HepG2 (cell line): ENCODE measurements around the gene ACBD3. TPM values are rescaled to one million over a fixed set of nuclear protein-coding genes. Genes with fewer than 3 reads are reported as not detected.

Experiments
- ATAC-seq: fragments of 200-7000 bp; cut with Tn5 transposase; 3 replicates; pipeline ENCODE4 v1.9.1; 2020; ENCODE audit warnings: mild to moderate bottlenecking, moderate library complexity
- BruUV-seq: library from RNA; stranded (reverse); fragments of 400-500 nt; replicated peaks from 2 replicates; lab custom pipeline; 2021; lab: Mats Ljungman, UMichigan
- CTCF ChIA-PET: fragments of 300-600 bp; formaldehyde crosslinking; extraction: SDS; loops from one replicate; lab custom pipeline; 2021; ENCODE audit warnings: low total read pairs, inconsistent platforms, low intra/inter-chr PET ratio; lab: Yijun Ruan, JAX
- POLR2A ChIA-PET: fragments of 350-600 bp; sonication (Branson Sonifier 250); formaldehyde crosslinking; loops from one replicate; lab custom pipeline; 2020; ENCODE audit warnings: antibody characterized with exemption, inconsistent platforms; lab: Yijun Ruan, JAX
- DNase-seq: peaks from one replicate; pipeline ENCODE4 v3.0.0-alpha.2; 2015; ENCODE audit warnings: low spot score
- FAIRE-seq: peaks from 3 replicates; lab custom pipeline; 2011; peaks lifted over from hg19 to GRCh38; lab: Jason Lieb, UNC
- H2AFZ ChIP-seq: one replicate; pipeline ENCODE4 v1.6.1; 2011; ENCODE audit warnings: low read length, inconsistent platforms
- H3K27ac ChIP-seq: fragments of 300-600 bp; 3 replicates; pipeline ENCODE4 v1.8.0; 2011; ENCODE audit warnings: mixed run types, mild to moderate bottlenecking, mixed read lengths, low read length, inconsistent platforms; ENCODE audit not compliant: insufficient read depth; ENCODE audit errors: extremely low read length
- H3K27me3 ChIP-seq, 2 experiments: fragments of 200-600 bp in 1 of 2; 2 replicates in 1 of 2; 3 replicates in 1 of 2; pipeline versions ENCODE4 v1.6.0 to v1.8.0; 2011; ENCODE audit warnings: low read length in 2 of 2, mild to moderate bottlenecking in 2 of 2, moderate library complexity in 2 of 2, inconsistent platforms in 1 of 2; ENCODE audit not compliant: insufficient read depth in 2 of 2, control insufficient read depth in 1 of 2
- H3K36me3 ChIP-seq, 2 experiments: fragments of 200-600 bp in 1 of 2; replicated peaks in 1 of 2; 2 replicates in 1 of 2; 3 replicates in 1 of 2; pipeline versions ENCODE4 v1.5.1 to v1.8.0; 2011; ENCODE audit warnings: low read length in 2 of 2, inconsistent platforms in 1 of 2; ENCODE audit not compliant: insufficient read depth in 2 of 2, control insufficient read depth in 1 of 2
- H3K4me1 ChIP-seq: 2 replicates; pipeline ENCODE4 v1.5.1; 2012; ENCODE audit warnings: low read length, inconsistent platforms; ENCODE audit not compliant: insufficient read depth
- H3K4me2 ChIP-seq: 2 replicates; pipeline ENCODE4 v1.6.0; 2011; ENCODE audit warnings: low read depth, low read length, inconsistent platforms
- H3K4me3 ChIP-seq, 3 experiments: fragments of 200-600 bp in 1 of 3; sonication (generic), shearing (Covaris generic) in 1 of 3; replicated peaks in 1 of 3; 2 replicates each; pipeline ENCODE4 v1.5.1; 2011 to 2016; ENCODE audit warnings: low read length in 3 of 3, inconsistent platforms in 2 of 3, low read depth in 2 of 3, mild to moderate bottlenecking in 2 of 3, control low read depth in 1 of 3, mixed read lengths in 1 of 3; ENCODE audit not compliant: insufficient read depth in 1 of 3
- H3K79me2 ChIP-seq: one replicate; pipeline ENCODE4 v1.6.1; 2011; ENCODE audit warnings: low read length, inconsistent platforms; ENCODE audit not compliant: insufficient read depth
- H3K9ac ChIP-seq: 2 replicates; pipeline ENCODE4 v1.6.0; 2011; ENCODE audit warnings: mild to moderate bottlenecking, low read depth, low read length, inconsistent platforms; ENCODE audit not compliant: insufficient read depth
- H3K9me3 ChIP-seq: 2 replicates; pipeline ENCODE4 v1.5.1; 2012; ENCODE audit warnings: mild to moderate bottlenecking, low read length
- H4K20me1 ChIP-seq: 2 replicates; pipeline ENCODE4 v1.6.0; 2011; ENCODE audit warnings: inconsistent platforms, mild to moderate bottlenecking, low read length, moderate library complexity; ENCODE audit not compliant: insufficient read depth
- ARNT ChIP-seq: fragments of 450-650 bp; IDR thresholded peaks from 2 replicates; pipeline ENCODE4 v1.6.1; 2017
- DMAP1 ChIP-seq: IDR thresholded peaks from 2 replicates; pipeline ENCODE4 v1.6.1; 2016
- MBNL3 ChIP-seq: fragments of 250-450 bp; sonication (Bioruptor Pico); conservative IDR thresholded peaks from 2 replicates; pipeline ENCODE4 v1.8.0; 2022; ENCODE audit warnings: mild to moderate bottlenecking, inconsistent platforms
- SATB2 ChIP-seq: sonication (generic); formaldehyde crosslinking; IDR thresholded peaks from 2 replicates; pipeline ENCODE4 v1.5.0; 2020; ENCODE audit warnings: missing genetic modification reagents
- SMAD1 ChIP-seq: sonication (generic); formaldehyde crosslinking; IDR thresholded peaks from 2 replicates; pipeline ENCODE4 v1.4.0; 2020; ENCODE audit warnings: missing genetic modification reagents, low read depth, mild to moderate bottlenecking, borderline replicate concordance
- TEAD3 ChIP-seq: optimal IDR thresholded peaks from 2 replicates; pipeline ENCODE3; 2016; ENCODE audit warnings: borderline replicate concordance
- ZNF816 ChIP-seq: sonication (generic); formaldehyde crosslinking; IDR thresholded peaks from 2 replicates; pipeline ENCODE4 v1.8.0; 2022; ENCODE audit warnings: missing genetic modification reagents, mild to moderate bottlenecking, borderline replicate concordance
- WGBS: methylation state at CpG from one replicate; pipeline ENCODE4 v1.1.6; 2017; ENCODE audit warnings: low lambda C conversion rate; 5-methylcytosine and 5-hydroxymethylcytosine counted together
- in situ Hi-C: cut with HindIII; loops from 2 replicates; pipeline ENCODE4 v1.10.0; 2017; ENCODE audit warnings: low pct_unique_long_range_greater_than_20kb; ENCODE audit not compliant: extremely low pct_ligation_motif_present
- intact Hi-C: fragments of 100-400 bp; cut with micrococcal nuclease; formaldehyde crosslinking; loops from one replicate; pipeline ENCODE4 v1.10.0; 2022; ENCODE audit not compliant: unreplicated experiment
- polyA plus RNA-seq, 8 experiments: library from polyadenylated mRNA; depleted of rRNA in 3 of 8; stranded (reverse) in 7 of 8; unstranded in 1 of 8; fragments of >200 nt; fragmentation: Illumina TruSeq in 4 of 8; extraction: Trizol in 4 of 8; gene quantifications; 2 replicates each; pipeline versions ENCODE4 v1.2.1 to v1.2.3, GENCODE V29; 2011 to 2016; ENCODE audit warnings: low read depth in 4 of 8, missing spikeins in 1 of 8, mixed read lengths in 1 of 8; ENCODE audit not compliant: insufficient read depth in 1 of 8
- total RNA-seq, 5 experiments: library from RNA; depleted of rRNA; stranded (reverse); fragments of >200 nt; fragmentation: Illumina TruSeq; extraction: Trizol; gene quantifications; 2 replicates each; pipeline ENCODE4 v1.2.3, GENCODE V29; 2016; ENCODE audit warnings: low read depth in 1 of 5
- TF ChIP-seq, protein P1 (sequence below): sonication (generic); formaldehyde crosslinking; IDR thresholded peaks from 2 replicates; pipeline ENCODE4 v1.5.1; 2020; ENCODE audit warnings: missing genetic modification reagents, mild to moderate bottlenecking, borderline replicate concordance
- TF ChIP-seq, protein P2 (sequence below): sonication (generic); formaldehyde crosslinking; IDR thresholded peaks from 2 replicates; pipeline ENCODE4 v1.4.0; 2020; ENCODE audit warnings: missing genetic modification reagents, mild to moderate bottlenecking, borderline replicate concordance
- TF ChIP-seq, protein P3 (sequence below): IDR thresholded peaks from 2 replicates; pipeline ENCODE4 v1.6.1; 2016; ENCODE audit warnings: missing genetic modification reagents, missing compliant biosample characterization

Gene ACBD3
- total and polyA plus RNA-seq, 2 of the 13 experiments (the other 11 are each of a cell fraction or from before 2014, with no cell fraction given) = 24.3 to 39.3 TPM

DNA sequence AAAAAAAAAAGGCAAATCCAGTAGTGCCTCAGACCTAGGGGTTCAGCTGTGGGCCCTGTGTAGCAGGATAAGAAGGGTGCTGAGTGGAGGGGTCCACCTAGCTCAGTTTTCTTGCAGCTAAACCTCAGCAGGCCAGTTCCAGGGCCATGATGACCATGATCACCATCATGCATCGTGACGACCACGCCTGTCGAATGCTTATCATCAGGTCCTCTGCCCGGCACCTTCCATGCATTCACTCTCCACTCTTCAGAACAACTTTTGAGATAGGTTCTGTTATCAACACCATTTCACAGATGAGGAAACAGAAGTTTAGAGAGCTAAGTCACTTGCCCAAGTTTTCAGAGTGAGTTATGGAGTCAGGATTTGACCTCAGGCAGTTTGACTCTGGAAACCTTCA is 54.9 kb downstream of the ACBD3 start:
- Histone ChIP-seq H3K4me2 (no peak overlapping the region), H3K27ac (no peak overlapping the region), H3K9me3 (no peaks in the 10 kb centered on the region), H4K20me1 (no peaks in the 10 kb centered on the region), H3K9ac (no peak overlapping the region), H3K27me3 (no peaks in the 10 kb centered on the region), H3K79me2 (no peaks in the 10 kb centered on the region), H2AFZ (no peak overlapping the region), H3K4me3 (no peak overlapping the region), H3K4me1 (peaks cover 72% of the 10 kb centered on the region), H3K36me3 (no peaks in the 10 kb centered on the region)
- TF ChIP-seq DMAP1 = no peak
- TF ChIP-seq ZNF816 (CRISPR knock-in tag) = no peak
- in situ Hi-C loops (loop anchor here (5.0 kb wide), 1 partner anchor 56 kb away; the partner anchor contains the start of gene ACBD3), intact Hi-C loops (no loop called here)
- no peak for ATAC-seq
- ChIA-PET POLR2A (no interaction called here), CTCF (no interaction called here)
- DNase-seq = no peak
- no TSS peak for BruUV-seq
- 96% methylated on average over 5 of the region's 5 CpGs for WGBS
- FAIRE-seq = no peak

DNA sequence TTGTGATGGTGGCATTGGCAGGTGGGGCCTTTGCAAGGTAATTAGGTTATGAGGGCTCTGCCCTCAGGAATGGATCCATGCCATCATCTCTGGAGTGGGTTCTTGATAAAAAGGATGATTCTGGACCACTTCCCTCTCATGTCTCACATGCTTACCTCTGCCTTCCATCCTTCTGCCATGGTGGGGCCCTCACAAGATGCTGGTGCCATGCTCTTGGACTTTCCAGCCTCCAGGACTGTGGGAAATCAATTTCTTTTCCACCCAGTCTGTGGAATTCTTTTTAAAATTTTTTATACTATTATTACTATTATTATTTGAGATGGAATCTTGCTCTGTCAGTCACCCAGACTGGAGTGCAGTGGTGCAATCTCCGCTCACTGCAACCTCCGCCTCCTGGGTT is 57.3 kb downstream of the ACBD3 start:
- intact Hi-C loops = loop anchor here (5.0 kb wide), 2 partner anchors 38 to 203 kb away; no protein-coding TSS in a partner anchor
- H2AFZ ChIP-seq = no peak overlapping the region
- ATAC-seq (no peak), DNase-seq (no peak), FAIRE-seq (no peak)
- peak overlapping the region; percentile 80; the same call in 1 of the 2 replicates for H3K4me2 ChIP-seq
- no peak overlapping the region for H3K9ac ChIP-seq
- peaks cover 68% of the 10 kb centered on the region for H3K4me1 ChIP-seq
- H3K79me2 ChIP-seq = no peaks in the 10 kb centered on the region
- H3K27me3 ChIP-seq = no peaks in the 10 kb centered on the region; a peak in 1 of 5 replicates
- no peaks in the 10 kb centered on the region for H4K20me1 ChIP-seq
- in situ Hi-C loops = loop anchor here (10.0 kb wide), 1 partner anchor 206 kb away; no protein-coding TSS in a partner anchor
- peak overlapping the region in 1 of 3 experiments; percentile 67; a peak in 1 of 6 replicates for H3K4me3 ChIP-seq
- no peaks in the 10 kb centered on the region for H3K36me3 ChIP-seq
- H3K9me3 ChIP-seq = no peaks in the 10 kb centered on the region
- ChIA-PET POLR2A (no interaction called here), CTCF (no interaction called here)
- no TSS peak for BruUV-seq
- WGBS = 100% methylated on average over 2 of the region's 2 CpGs
- no peak overlapping the region for H3K27ac ChIP-seq
- TF ChIP-seq SMAD1 (CRISPR knock-in tag) = no peak
- TF ChIP-seq TEAD3 = no peak
- TF ChIP-seq, protein P1, sequence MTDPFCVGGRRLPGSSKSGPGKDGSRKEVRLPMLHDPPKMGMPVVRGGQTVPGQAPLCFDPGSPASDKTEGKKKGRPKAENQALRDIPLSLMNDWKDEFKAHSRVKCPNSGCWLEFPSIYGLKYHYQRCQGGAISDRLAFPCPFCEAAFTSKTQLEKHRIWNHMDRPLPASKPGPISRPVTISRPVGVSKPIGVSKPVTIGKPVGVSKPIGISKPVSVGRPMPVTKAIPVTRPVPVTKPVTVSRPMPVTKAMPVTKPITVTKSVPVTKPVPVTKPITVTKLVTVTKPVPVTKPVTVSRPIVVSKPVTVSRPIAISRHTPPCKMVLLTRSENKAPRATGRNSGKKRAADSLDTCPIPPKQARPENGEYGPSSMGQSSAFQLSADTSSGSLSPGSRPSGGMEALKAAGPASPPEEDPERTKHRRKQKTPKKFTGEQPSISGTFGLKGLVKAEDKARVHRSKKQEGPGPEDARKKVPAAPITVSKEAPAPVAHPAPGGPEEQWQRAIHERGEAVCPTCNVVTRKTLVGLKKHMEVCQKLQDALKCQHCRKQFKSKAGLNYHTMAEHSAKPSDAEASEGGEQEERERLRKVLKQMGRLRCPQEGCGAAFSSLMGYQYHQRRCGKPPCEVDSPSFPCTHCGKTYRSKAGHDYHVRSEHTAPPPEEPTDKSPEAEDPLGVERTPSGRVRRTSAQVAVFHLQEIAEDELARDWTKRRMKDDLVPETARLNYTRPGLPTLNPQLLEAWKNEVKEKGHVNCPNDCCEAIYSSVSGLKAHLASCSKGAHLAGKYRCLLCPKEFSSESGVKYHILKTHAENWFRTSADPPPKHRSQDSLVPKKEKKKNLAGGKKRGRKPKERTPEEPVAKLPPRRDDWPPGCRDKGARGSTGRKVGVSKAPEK (CRISPR knock-in tag) = 0 out of 2 replicates have a peak, but pooled peaks have one; percentile 2
- TF ChIP-seq, protein P2, sequence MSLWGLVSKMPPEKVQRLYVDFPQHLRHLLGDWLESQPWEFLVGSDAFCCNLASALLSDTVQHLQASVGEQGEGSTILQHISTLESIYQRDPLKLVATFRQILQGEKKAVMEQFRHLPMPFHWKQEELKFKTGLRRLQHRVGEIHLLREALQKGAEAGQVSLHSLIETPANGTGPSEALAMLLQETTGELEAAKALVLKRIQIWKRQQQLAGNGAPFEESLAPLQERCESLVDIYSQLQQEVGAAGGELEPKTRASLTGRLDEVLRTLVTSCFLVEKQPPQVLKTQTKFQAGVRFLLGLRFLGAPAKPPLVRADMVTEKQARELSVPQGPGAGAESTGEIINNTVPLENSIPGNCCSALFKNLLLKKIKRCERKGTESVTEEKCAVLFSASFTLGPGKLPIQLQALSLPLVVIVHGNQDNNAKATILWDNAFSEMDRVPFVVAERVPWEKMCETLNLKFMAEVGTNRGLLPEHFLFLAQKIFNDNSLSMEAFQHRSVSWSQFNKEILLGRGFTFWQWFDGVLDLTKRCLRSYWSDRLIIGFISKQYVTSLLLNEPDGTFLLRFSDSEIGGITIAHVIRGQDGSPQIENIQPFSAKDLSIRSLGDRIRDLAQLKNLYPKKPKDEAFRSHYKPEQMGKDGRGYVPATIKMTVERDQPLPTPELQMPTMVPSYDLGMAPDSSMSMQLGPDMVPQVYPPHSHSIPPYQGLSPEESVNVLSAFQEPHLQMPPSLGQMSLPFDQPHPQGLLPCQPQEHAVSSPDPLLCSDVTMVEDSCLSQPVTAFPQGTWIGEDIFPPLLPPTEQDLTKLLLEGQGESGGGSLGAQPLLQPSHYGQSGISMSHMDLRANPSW (CRISPR knock-in tag) = no peak
- no peak for TF ChIP-seq ARNT
- TF ChIP-seq, protein P3, sequence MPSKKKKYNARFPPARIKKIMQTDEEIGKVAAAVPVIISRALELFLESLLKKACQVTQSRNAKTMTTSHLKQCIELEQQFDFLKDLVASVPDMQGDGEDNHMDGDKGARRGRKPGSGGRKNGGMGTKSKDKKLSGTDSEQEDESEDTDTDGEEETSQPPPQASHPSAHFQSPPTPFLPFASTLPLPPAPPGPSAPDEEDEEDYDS = no peak
- no peak for TF ChIP-seq MBNL3 (CRISPR knock-in tag)
- no peak for TF ChIP-seq SATB2 (CRISPR knock-in tag)
